Activated naive CD4-positive, alpha-beta T cell treated with anti-CD3 and anti-CD28 coated beads, Interleukin-2, amount 50 U/mL, for 24 hours (primary cell): ENCODE results near the gene TRIM38.

Experiments
- H3K27ac Mint-ChIP-seq: one replicate; pipeline ENCODE4 v1.8.0; 2021; ENCODE audit warnings: mild to moderate bottlenecking, mixed read lengths
- H3K27me3 Mint-ChIP-seq: one replicate; pipeline ENCODE4 v1.8.0; 2021; ENCODE audit warnings: mixed read lengths
- H3K36me3 Mint-ChIP-seq: one replicate; pipeline ENCODE4 v1.8.0; 2021; ENCODE audit warnings: mixed read lengths
- H3K4me1 Mint-ChIP-seq: one replicate; pipeline ENCODE4 v1.8.0; 2021; ENCODE audit warnings: mixed read lengths
- H3K4me3 Mint-ChIP-seq: one replicate; pipeline ENCODE4 v1.8.0; 2021; ENCODE audit warnings: mild to moderate bottlenecking, mixed read lengths
- H3K9me3 Mint-ChIP-seq: one replicate; pipeline ENCODE4 v1.8.0; 2021; ENCODE audit warnings: mixed read lengths

TRIM38 gene

DNA sequence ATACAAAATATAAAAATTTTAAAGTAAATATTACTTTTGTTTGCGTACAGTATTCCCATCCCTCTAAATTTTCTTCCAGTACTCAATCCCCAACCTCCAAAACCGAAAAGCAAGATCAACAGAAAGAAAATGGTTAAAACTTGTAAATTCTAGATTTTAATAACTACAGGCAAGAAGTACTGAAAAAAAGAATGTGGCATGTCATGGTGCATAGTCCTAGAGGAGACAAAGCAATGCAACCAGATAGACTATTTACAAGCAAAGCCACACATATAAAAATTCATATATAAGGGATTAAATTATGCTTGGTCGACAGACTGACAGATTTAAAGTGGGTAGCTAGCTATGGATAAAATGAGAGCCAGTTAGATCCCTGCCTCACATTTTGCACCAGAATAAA is 68.1 kb downstream of the TRIM38 start:
- Mint-ChIP-seq H3K27ac (no peak overlapping the region), H3K4me1 (peaks cover 73% of the 10 kb centered on the region), H3K36me3 (no peaks in the 10 kb centered on the region), H3K27me3 (no peaks in the 10 kb centered on the region), H3K4me3 (peak overlapping the region; percentile 23), H3K9me3 (no peaks in the 10 kb centered on the region)

DNA sequence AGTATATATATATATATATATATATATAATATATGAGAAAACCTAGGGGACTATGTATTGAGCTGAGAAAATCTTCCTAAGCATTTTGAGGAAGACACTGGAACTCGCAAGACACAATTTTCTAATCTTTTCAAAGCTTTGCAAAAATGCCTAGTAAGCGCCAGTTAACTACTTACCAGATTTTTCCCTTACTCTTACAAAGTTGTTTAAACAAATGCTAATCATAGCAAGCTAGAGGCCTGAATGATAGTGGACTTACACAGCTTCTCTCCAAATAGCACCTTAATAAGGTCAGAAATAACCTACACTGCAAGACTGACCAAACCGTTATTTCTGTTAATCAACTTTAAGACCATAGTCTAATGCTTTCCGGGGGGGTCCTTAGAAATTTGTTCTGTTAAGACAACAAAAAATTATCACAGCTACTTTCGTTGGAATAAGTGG is 68.6 kb downstream of the TRIM38 start:
- H3K4me1 Mint-ChIP-seq: peaks cover 68% of the 10 kb centered on the region
- H3K9me3 Mint-ChIP-seq: no peaks in the 10 kb centered on the region
- no peaks in the 10 kb centered on the region for H3K27me3 Mint-ChIP-seq
- peak overlapping the region; percentile 90 for H3K4me3 Mint-ChIP-seq
- H3K36me3 Mint-ChIP-seq: no peaks in the 10 kb centered on the region
- H3K27ac Mint-ChIP-seq: peak overlapping the region; percentile 90

DNA sequence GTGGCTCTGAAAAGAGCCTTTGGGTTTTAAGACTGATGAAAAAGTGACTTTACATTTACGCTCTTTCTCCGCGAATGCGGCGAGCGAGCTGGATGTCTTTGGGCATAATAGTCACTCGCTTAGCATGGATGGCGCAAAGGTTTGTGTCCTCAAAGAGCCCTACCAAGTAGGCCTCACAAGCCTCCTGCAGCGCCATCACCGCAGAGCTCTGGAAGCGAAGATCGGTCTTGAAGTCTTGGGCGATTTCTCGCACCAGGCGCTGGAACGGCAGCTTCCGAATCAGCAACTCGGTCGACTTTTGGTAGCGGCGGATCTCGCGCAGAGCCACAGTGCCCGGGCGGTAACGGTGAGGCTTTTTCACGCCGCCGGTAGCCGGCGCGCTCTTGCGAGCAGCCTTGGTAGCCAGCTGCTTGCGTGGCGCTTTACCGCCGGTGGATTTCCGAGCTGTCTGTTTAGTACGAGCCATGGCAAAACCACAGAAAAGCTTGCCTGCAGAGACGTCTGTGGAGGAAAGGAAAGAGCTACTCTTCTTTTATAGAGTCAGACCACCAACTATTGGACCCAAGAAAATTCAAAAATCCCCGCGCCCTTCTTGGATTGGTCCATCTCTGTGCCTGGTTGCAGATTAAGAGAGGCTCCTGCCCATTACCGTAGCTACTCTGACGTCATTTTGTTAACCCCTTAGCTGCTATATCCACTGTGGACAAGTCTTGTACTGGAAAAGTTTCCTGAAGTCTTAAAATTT is 69.2 kb downstream of the TRIM38 start:
- Mint-ChIP-seq H3K4me3 (peak overlapping the region; percentile 90), H3K27me3 (no peaks in the 10 kb centered on the region), H3K27ac (peak overlapping the region; percentile 90), H3K36me3 (no peaks in the 10 kb centered on the region), H3K9me3 (no peaks in the 10 kb centered on the region), H3K4me1 (peaks cover 62% of the 10 kb centered on the region)

DNA sequence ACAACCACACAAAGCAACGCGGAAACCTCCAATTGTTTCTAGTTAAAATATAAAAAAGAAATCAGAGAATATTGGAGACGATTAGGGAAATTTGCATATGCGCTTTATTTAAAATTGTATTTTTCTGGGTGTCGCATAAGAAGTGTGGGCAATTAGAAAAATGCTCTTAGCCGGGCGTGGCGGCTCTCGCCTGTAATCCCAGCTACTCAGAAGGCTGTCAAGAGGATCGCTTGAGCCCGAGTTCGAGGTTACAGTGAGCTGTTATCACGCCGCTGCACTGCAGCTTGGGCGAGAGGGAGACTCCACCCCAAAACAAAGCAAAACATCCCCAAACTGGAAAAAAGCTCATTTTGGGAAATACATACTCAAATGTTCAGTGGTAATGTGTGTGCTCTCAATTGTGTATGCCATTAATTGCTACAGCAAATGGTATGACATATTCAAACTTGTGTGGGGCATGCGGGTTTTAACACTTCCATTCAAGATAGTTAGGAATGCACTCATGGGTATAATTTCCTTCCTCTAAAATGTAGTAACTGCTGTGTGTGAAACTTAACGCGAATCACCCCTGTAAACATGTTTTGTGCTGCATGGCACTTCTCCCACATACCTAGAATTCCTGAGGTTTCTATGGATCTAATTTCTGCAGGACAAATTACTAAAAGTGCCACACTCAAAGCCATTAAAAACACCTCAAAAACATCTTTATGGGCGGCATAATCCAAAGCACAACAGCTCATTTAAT is 69.9 kb downstream of the TRIM38 start:
- peaks cover 55% of the 10 kb centered on the region for H3K4me1 Mint-ChIP-seq
- H3K9me3 Mint-ChIP-seq: no peaks in the 10 kb centered on the region
- no peaks in the 10 kb centered on the region for H3K36me3 Mint-ChIP-seq
- H3K27ac Mint-ChIP-seq: no peak overlapping the region
- peak overlapping the region; percentile 90 for H3K4me3 Mint-ChIP-seq
- H3K27me3 Mint-ChIP-seq: no peaks in the 10 kb centered on the region

DNA sequence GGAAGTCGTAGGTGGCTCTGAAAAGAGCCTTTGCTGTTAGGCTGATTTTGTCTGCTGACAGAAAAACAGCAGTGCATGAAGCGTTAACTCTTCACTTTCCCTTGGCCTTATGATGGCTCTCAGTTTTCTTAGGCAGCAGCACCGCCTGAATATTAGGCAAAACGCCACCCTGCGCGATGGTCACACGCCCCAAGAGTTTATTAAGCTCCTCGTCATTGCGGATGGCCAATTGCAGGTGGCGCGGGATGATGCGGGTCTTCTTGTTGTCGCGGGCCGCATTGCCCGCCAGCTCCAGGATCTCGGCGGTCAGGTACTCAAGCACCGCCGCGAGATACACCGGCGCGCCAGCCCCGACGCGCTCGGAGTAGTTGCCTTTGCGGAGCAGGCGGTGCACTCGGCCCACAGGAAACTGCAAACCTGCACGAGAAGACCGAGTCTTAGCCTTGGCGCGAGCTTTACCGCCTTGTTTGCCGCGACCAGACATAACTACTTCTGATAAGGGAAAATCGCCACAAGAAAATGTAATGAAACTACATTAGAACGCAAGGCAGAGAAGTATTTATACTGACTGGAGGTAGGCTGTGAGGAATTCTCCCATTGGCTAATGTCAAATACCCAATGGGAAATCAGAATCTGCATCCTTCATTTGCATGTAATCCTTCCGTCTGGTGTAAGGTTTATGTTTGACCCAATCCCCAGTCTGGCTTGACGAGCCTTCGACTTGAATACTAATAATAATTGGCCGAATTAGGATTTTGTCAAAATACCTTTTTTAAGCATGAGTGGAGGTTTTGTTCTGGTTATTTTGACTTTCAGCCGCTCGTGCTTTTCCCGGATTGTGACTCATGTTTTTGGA is 70.7 kb downstream of the TRIM38 start:
- Mint-ChIP-seq H3K36me3 (no peaks in the 10 kb centered on the region), H3K27me3 (no peaks in the 10 kb centered on the region), H3K27ac (peak overlapping the region; percentile 88), H3K4me3 (peak overlapping the region; percentile 90), H3K9me3 (no peaks in the 10 kb centered on the region), H3K4me1 (peaks cover 49% of the 10 kb centered on the region)

DNA sequence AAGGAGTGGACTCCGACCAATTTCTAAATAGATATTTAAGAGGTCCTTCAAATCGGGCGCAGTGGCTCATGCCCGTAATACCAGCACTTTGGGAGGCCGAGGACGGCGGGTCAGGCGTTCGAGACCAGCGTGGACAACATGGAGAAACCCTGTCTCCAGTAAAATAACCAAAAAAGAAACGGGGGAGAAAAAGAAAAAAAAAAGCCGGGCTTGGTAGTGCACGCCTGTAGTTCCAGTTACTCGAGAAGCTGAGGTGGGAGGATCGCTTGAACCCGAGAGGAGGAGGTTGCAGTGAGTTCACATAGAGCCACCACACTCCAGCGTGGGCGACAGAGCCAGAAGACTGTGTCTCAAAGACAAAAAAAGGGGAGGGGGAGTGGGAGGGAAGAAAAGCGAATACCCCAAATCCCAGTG is 71.3 kb downstream of the TRIM38 start:
- peak overlapping the region; percentile 88 for H3K27ac Mint-ChIP-seq

DNA sequence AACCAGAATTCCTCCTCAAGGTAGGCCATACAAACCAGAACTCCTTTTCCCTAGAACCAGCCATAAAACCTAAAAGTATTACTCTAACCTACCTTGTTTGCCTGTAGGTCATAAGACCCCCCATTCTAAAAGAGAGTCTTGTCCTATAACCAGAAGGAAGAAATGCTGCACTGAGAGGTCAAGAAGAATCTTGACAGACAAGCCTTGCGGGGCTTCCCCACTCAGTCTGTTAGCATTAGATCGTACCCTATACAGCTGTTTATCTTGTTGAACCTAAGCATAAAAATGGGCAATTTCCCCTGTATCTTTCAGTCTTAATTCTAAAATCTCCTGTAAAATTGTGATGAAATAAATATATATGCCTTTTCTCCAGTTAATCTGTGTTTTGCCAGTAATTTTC is 72.3 kb downstream of the TRIM38 start:
- Mint-ChIP-seq H3K27me3 (no peaks in the 10 kb centered on the region), H3K27ac (peak overlapping the region; percentile 47), H3K9me3 (no peaks in the 10 kb centered on the region), H3K4me3 (peak overlapping the region; percentile 90), H3K36me3 (no peaks in the 10 kb centered on the region), H3K4me1 (peaks cover 39% of the 10 kb centered on the region)

More for the DNA sequence above, 71.3 kb downstream of the TRIM38 start:
- Mint-ChIP-seq H3K36me3 (no peaks in the 10 kb centered on the region), H3K4me3 (peak overlapping the region; percentile 90), H3K9me3 (no peaks in the 10 kb centered on the region), H3K4me1 (peaks cover 42% of the 10 kb centered on the region), H3K27me3 (no peaks in the 10 kb centered on the region)
